Lung (tissue), 12 donors: ENCODE data around the gene MSL1. TPM values are rescaled to one million over a fixed set of nuclear protein-coding genes. Genes with fewer than 3 reads are reported as not detected.

ENCODE experiments used
- ATAC-seq: fragments of 200-7000 bp; cut with Tn5 transposase; one replicate; pipeline ENCODE4 v1.9.1; 2020; ENCODE audit warnings: moderate number of reproducible peaks; ENCODE audit not compliant: insufficient read depth, low FRiP score
- DNase-seq, 3 donors: peaks; one replicate each; pipeline ENCODE4 v3.0.0-alpha.2; 2013 to 2017
- H3K27ac ChIP-seq, 2 donors: one replicate each; pipeline ENCODE4 v1.5.1; 2013; ENCODE audit warnings: mild to moderate bottlenecking in 2 of 2, moderate library complexity in 2 of 2, control low read depth in 1 of 2, inconsistent platforms in 1 of 2, low read depth in 1 of 2, low read length in 1 of 2
- H3K27me3 ChIP-seq, 3 donors: one replicate each; pipeline ENCODE4 v1.5.1; 2013; ENCODE audit warnings: low read length in 2 of 3; ENCODE audit not compliant: control insufficient read depth in 3 of 3, insufficient read depth in 3 of 3
- H3K36me3 ChIP-seq, 4 donors: one replicate each; pipeline ENCODE4 v1.5.1; 2013; ENCODE audit warnings: low read length in 4 of 4, mild to moderate bottlenecking in 1 of 4, moderate library complexity in 1 of 4; ENCODE audit not compliant: control insufficient read depth in 4 of 4, insufficient read depth in 4 of 4
- H3K4me1 ChIP-seq, 5 donors: one replicate each; pipeline ENCODE4 v1.5.1; 2013; ENCODE audit warnings: low read length in 5 of 5, mild to moderate bottlenecking in 2 of 5, moderate library complexity in 1 of 5; ENCODE audit not compliant: control insufficient read depth in 5 of 5, insufficient read depth in 5 of 5
- H3K4me3 ChIP-seq: one replicate; pipeline ENCODE4 v1.5.1; 2013; ENCODE audit warnings: mild to moderate bottlenecking, control low read depth, moderate library complexity
- H3K9ac ChIP-seq, 2 donors: one replicate each; pipeline ENCODE4 v1.5.1; 2013; ENCODE audit warnings: low read length in 2 of 2, control low read depth in 1 of 2; ENCODE audit not compliant: insufficient read depth in 1 of 2
- H3K9me3 ChIP-seq, 4 donors: one replicate each; pipeline ENCODE4 v1.5.1; 2013; ENCODE audit warnings: low read length in 3 of 4, mild to moderate bottlenecking in 1 of 4, moderate library complexity in 1 of 4; ENCODE audit not compliant: control insufficient read depth in 4 of 4, insufficient read depth in 3 of 4
- WGBS, 2 donors: extraction: QIAGEN DNeasy Blood & Tissue Kit; methylation state at CpG; one replicate each; pipeline ENCODE4 v1.1.7; 2013; 5-methylcytosine and 5-hydroxymethylcytosine counted together
- polyA plus RNA-seq, 2 donors: library from polyadenylated mRNA; stranded (reverse); fragments of 200-250 nt; gene quantifications; one replicate each; pipeline ENCODE4 v1.2.1, GENCODE V29; 2013
- total RNA-seq, 2 donors: library from RNA; depleted of rRNA in 1 of 2; stranded (reverse); fragments of >200 nt in 1 of 2; gene quantifications; one replicate each; pipeline ENCODE4 v1.2.1, GENCODE V29; 2014 to 2021
- TF ChIP-seq, protein P1 (sequence below): IDR thresholded peaks from 2 replicates; pipeline ENCODE4 v1.5.1; 2012; ENCODE audit warnings: mild to moderate bottlenecking; ENCODE audit errors: control extremely low read depth, extremely low read depth
- donor health status: control.
- donor health status: control.
- donor health status: Bipolar disorder and iron deficiency.
- donor health status: healthy.
- donor health status: DM: yes; HTN: yes; CAD: no.

Gene MSL1
- total and polyA plus RNA-seq, 4 donors, result 73.2 to 111 (median 84.7) TPM

- H3K4me3 ChIP-seq, result no peak overlapping the region
- H3K36me3 ChIP-seq, result peaks cover 0 to 67% (median 26%) of the 10 kb centered on the region in 4 donors
- no peak for DNase-seq
Observed at GRCh38 chr17:40092581-40092980, 29.2 kb upstream of the MSL1 start.

DNA sequence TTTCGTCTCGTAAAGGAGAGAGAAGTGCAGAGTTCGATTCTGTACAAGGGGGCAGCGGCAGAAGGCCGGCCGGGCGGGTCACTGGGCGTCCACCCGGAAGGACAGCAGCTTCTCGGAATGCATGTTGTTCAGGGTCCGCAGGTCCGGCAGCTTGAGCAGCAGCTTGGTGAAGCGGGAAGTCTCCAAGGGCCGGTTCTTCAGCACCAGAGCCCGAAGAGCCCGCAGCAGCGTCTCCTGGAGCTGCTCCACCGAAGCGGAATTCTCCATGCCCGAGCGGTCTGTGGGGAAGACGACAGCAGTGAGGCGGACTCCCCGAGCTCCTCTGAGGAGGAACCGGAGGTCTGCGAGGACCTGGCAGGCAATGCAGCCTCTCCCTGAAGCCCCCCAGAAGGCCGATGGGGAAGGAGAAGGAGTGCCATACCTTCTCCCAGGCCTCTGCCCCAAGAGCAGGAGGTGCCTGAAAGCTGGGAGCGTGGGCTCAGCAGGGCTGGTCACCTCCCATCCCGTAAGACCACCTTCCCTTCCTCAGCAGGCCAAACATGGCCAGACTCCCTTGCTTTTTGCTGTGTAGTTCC, 28.7 kb upstream of the MSL1 start:
- Histone ChIP-seq H3K27ac (peak overlapping the region in 1 of 2 donors; percentile 92), H3K4me1 (peaks cover 4 to 28% (median 23%) of the 10 kb centered on the region in 5 donors), H3K4me3 (no peak overlapping the region), H3K9ac (no peak overlapping the region), H3K9me3 (no peaks in the 10 kb centered on the region), H3K36me3 (peaks cover 0 to 64% (median 24%) of the 10 kb centered on the region in 4 donors), H3K27me3 (no peaks in the 10 kb centered on the region)
- TF ChIP-seq, protein P1, sequence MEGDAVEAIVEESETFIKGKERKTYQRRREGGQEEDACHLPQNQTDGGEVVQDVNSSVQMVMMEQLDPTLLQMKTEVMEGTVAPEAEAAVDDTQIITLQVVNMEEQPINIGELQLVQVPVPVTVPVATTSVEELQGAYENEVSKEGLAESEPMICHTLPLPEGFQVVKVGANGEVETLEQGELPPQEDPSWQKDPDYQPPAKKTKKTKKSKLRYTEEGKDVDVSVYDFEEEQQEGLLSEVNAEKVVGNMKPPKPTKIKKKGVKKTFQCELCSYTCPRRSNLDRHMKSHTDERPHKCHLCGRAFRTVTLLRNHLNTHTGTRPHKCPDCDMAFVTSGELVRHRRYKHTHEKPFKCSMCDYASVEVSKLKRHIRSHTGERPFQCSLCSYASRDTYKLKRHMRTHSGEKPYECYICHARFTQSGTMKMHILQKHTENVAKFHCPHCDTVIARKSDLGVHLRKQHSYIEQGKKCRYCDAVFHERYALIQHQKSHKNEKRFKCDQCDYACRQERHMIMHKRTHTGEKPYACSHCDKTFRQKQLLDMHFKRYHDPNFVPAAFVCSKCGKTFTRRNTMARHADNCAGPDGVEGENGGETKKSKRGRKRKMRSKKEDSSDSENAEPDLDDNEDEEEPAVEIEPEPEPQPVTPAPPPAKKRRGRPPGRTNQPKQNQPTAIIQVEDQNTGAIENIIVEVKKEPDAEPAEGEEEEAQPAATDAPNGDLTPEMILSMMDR, result no peak
- WGBS, 2 donors, result 86 to 91% methylated on average over 29 of the region's 29 CpGs
- ATAC-seq (no peak), DNase-seq (no peak)

More at GRCh38 chr17:40092581-40092980, 29.2 kb upstream of the MSL1 start:
- TF ChIP-seq, protein P1, result no peak
- Histone ChIP-seq H3K4me1 (peaks cover 2 to 28% (median 20%) of the 10 kb centered on the region in 5 donors), H3K27ac (peak overlapping the region in 1 of 2 donors; percentile 92), H3K9ac (no peak overlapping the region), H3K9me3 (no peaks in the 10 kb centered on the region), H3K27me3 (no peaks in the 10 kb centered on the region)
- 57 to 69% methylated on average over 3 of the region's 3 CpGs for WGBS, 2 donors
- no peak for ATAC-seq

- TF ChIP-seq, protein P1, result no peak
- peaks cover 8 to 28% (median 26%) of the 10 kb centered on the region in 5 donors for H3K4me1 ChIP-seq
- no peaks in the 10 kb centered on the region for H3K27me3 ChIP-seq
- no peaks in the 10 kb centered on the region for H3K9me3 ChIP-seq
- peaks cover 0 to 59% (median 18%) of the 10 kb centered on the region in 4 donors for H3K36me3 ChIP-seq
- ATAC-seq, result no peak
- H3K9ac ChIP-seq, result no peak overlapping the region
- 76 to 91% methylated on average over 16 of the region's 16 CpGs for WGBS, 2 donors
- H3K27ac ChIP-seq, result peak overlapping the region; percentile 27 to 99
- no peak overlapping the region for H3K4me3 ChIP-seq
- DNase-seq, result no peak
Observed at GRCh38 chr17:40093580-40094201, 28.1 kb upstream of the MSL1 start.
